Measurements from ENCODE around the gene ZC3H7B.

The ZC3H7B gene

DNA sequence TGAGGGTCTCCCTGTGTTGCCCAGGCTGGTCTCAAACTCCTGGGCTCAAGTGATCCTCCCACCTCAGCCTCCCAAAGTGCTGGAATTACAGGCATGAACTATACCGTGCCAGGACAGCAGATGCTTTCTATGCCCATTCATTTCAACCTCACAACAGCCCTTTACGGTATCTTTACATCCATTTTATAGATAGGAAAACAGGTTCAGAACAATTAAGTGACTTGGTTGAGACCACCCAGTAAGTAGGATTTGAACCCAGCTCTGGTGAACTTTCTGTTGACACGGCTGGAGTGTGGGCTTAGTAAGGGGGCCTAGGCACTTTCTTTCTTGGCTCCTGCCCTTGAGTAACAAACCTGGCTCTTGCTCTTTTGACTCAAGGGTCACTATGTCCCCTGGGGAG is 106.1 kb downstream of the ZC3H7B start:
- peaks cover under 1% of the 10 kb centered on the region for H3K36me3 Mint-ChIP-seq (ENCODE audit: low read depth)
- H3K9me3 Mint-ChIP-seq: no peaks in the 10 kb centered on the region
- H3K27me3 Mint-ChIP-seq: no peaks in the 10 kb centered on the region
- no peak overlapping the region for H3K4me3 Mint-ChIP-seq
- H3K4me1 Mint-ChIP-seq (ENCODE audit: low read depth): peaks cover 36% of the 10 kb centered on the region
- H3K27ac Mint-ChIP-seq: no peak overlapping the region
- DNase-seq: no peak

DNA sequence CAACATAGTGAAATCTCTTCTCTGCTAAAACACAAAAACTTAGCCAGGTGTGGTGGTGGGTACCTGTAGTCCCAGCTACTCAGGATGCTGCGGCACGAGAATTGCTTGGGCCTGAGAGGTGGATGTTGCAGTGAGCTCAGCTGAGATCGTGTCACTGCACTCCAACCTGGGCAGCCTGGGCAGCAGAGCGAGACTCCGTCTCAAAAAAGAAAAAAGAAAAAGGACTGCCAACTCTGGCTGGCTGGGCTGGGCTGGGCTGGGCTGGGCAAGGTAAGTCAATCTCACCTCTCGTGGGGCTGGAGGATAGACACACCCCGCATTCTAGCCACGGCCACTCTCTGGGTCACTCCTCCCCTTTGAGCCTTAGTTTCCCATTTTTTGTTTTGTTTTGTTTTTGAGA is 107.3 kb downstream of the ZC3H7B start:
- H3K4me1 Mint-ChIP-seq (ENCODE audit: low read depth): peaks cover 38% of the 10 kb centered on the region
- peak overlapping the region; percentile 66 for H3K27ac Mint-ChIP-seq
- H3K4me3 Mint-ChIP-seq: no peak overlapping the region
- H3K36me3 Mint-ChIP-seq (ENCODE audit: low read depth): peaks cover 10% of the 10 kb centered on the region
- no peaks in the 10 kb centered on the region for H3K9me3 Mint-ChIP-seq
- H3K27me3 Mint-ChIP-seq: no peaks in the 10 kb centered on the region
- no peak for DNase-seq
